Ecto neural progenitor cell (in vitro differentiated cells): ENCODE measurements around the gene EIPR1.
"Not testable (repeated sequence)": the region's sequence is repeated elsewhere in the genome, so short reads cannot be mapped to it uniquely, and the experiment has no call there.

ENCODE experiments used
- DNase-seq: peaks from one replicate; pipeline ENCODE4 v3.0.0-alpha.2; 2018; ENCODE audit warnings: low spot score

The EIPR1 gene

GRCh38 chr2:3211256-3212060, 166.2 kb downstream of the EIPR1 start:
- no peak for DNase-seq

GRCh38 chr2:3210257-3210656, 167.4 kb downstream of the EIPR1 start:
- DNase-seq = no peak

- DNase-seq = no peak
Observed at GRCh38 chr2:3209258-3209657, 168.4 kb downstream of the EIPR1 start.

- DNase-seq = no peak
Observed at GRCh38 chr2:3208591-3208990, 169.0 kb downstream of the EIPR1 start.

GRCh38 chr2:3208179-3208578, 169.4 kb downstream of the EIPR1 start:
- no peak for DNase-seq

- no peak for DNase-seq
Observed at GRCh38 chr2:3207091-3207491, 170.5 kb downstream of the EIPR1 start.

- no peak for DNase-seq
Observed at GRCh38 chr2:3205845-3206244, 171.8 kb downstream of the EIPR1 start.

GRCh38 chr2:3204031-3204821, 173.4 kb downstream of the EIPR1 start:
- no peak for DNase-seq

GRCh38 chr2:3203497-3204019, 174.1 kb downstream of the EIPR1 start:
- DNase-seq = no peak

GRCh38 chr2:3202926-3203325, 174.7 kb downstream of the EIPR1 start:
- no peak for DNase-seq

GRCh38 chr2:3201281-3201680, 176.3 kb downstream of the EIPR1 start:
- no peak for DNase-seq

- DNase-seq = no peak
Observed at GRCh38 chr2:3200420-3200939, 177.1 kb downstream of the EIPR1 start.

- no peak for DNase-seq
Observed at GRCh38 chr2:3199627-3200345, 177.8 kb downstream of the EIPR1 start.

- DNase-seq = not testable (repeated sequence)
Observed at GRCh38 chr2:3198671-3199192, 178.9 kb downstream of the EIPR1 start.

- DNase-seq = peak; percentile 58
Observed at GRCh38 chr2:3198119-3198518, 179.5 kb downstream of the EIPR1 start.

- DNase-seq = no peak
Observed at GRCh38 chr2:3197308-3197707, 180.3 kb downstream of the EIPR1 start.

GRCh38 chr2:3196716-3197115, 180.9 kb downstream of the EIPR1 start:
- DNase-seq = no peak

GRCh38 chr2:3195641-3196476, 181.8 kb downstream of the EIPR1 start:
- no peak for DNase-seq

GRCh38 chr2:3194828-3195227, 182.8 kb downstream of the EIPR1 start:
- DNase-seq = no peak

GRCh38 chr2:3193443-3194330, 183.9 kb downstream of the EIPR1 start:
- DNase-seq = no peak
